GM12878 (cell line): ENCODE data around the gene AFAP1L2.

ENCODE experiments used
- ESRRA ChIP-seq: IDR thresholded peaks from 2 replicates; pipeline ENCODE4 v1.6.1; 2012; ENCODE audit warnings: mild to moderate bottlenecking, low read length, improper control_type of control experiment
- MEF2A ChIP-seq: IDR thresholded peaks from 2 replicates; pipeline ENCODE4 v1.6.1; 2011; ENCODE audit warnings: low read depth, mild to moderate bottlenecking, low read length, moderate library complexity; ENCODE audit not compliant: insufficient read depth
- MYC ChIP-seq: IDR thresholded peaks from 2 replicates; pipeline ENCODE4 v1.6.1; 2011; ENCODE audit warnings: mild to moderate bottlenecking, low read length, moderate library complexity, inconsistent platforms; ENCODE audit not compliant: insufficient read depth, insufficient replicate concordance, insufficient read length, severe bottlenecking
- POLR2A ChIP-seq: IDR thresholded peaks from 2 replicates; pipeline ENCODE4 v1.6.1; 2011; ENCODE audit warnings: low read depth, mild to moderate bottlenecking, low read length
- TF ChIP-seq, protein P1 (sequence below): fragments of 450-650 bp; IDR thresholded peaks from 2 replicates; pipeline ENCODE4 v1.6.1; 2017; ENCODE audit warnings: mild to moderate bottlenecking, moderate library complexity
- TF ChIP-seq, protein P2 (sequence below), 3 experiments: IDR thresholded peaks in 2 of 3; conservative IDR thresholded peaks in 1 of 3; 2 replicates each; pipeline ENCODE4 v1.5.1; 2011; ENCODE audit warnings: low read depth in 3 of 3, low read length in 3 of 3, mild to moderate bottlenecking in 3 of 3, control low read depth in 2 of 3, moderate library complexity in 2 of 3, inconsistent platforms in 1 of 3, mixed read lengths in 1 of 3; ENCODE audit not compliant: control insufficient read depth in 2 of 3, insufficient read depth in 1 of 3; ENCODE audit errors: extremely low read depth in 1 of 3
- TF ChIP-seq, protein P3 (sequence below): fragments of 450-650 bp; IDR thresholded peaks from 2 replicates; pipeline ENCODE4 v1.6.1; 2014; ENCODE audit warnings: mild to moderate bottlenecking
- TF ChIP-seq, protein P4 (sequence below): IDR thresholded peaks from 2 replicates; pipeline ENCODE4 v1.6.1; 2012; ENCODE audit warnings: improper control_type of control experiment, low read depth, low read length; ENCODE audit not compliant: insufficient replicate concordance

DNA sequence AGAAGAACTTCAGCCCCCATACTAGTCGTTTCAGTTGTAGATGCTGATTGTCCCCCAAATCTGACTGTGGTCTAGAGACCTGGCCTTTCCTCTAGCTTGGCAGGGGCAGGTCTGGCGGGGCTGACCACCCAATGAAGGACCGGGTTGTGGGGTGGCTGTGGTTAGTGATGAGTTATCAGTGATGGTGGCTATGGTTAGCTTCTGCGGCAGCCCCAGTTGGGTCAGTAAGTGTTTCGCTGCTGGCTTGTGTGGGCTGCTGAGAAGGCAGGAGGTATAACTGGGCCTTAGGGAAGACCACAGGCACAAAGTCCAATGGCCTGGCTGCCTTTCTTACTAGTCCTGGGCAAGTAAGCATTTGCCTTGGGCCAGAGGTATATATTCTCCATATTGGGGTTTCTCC lies 143.9 kb downstream of the AFAP1L2 start:
- TF ChIP-seq, protein P1, sequence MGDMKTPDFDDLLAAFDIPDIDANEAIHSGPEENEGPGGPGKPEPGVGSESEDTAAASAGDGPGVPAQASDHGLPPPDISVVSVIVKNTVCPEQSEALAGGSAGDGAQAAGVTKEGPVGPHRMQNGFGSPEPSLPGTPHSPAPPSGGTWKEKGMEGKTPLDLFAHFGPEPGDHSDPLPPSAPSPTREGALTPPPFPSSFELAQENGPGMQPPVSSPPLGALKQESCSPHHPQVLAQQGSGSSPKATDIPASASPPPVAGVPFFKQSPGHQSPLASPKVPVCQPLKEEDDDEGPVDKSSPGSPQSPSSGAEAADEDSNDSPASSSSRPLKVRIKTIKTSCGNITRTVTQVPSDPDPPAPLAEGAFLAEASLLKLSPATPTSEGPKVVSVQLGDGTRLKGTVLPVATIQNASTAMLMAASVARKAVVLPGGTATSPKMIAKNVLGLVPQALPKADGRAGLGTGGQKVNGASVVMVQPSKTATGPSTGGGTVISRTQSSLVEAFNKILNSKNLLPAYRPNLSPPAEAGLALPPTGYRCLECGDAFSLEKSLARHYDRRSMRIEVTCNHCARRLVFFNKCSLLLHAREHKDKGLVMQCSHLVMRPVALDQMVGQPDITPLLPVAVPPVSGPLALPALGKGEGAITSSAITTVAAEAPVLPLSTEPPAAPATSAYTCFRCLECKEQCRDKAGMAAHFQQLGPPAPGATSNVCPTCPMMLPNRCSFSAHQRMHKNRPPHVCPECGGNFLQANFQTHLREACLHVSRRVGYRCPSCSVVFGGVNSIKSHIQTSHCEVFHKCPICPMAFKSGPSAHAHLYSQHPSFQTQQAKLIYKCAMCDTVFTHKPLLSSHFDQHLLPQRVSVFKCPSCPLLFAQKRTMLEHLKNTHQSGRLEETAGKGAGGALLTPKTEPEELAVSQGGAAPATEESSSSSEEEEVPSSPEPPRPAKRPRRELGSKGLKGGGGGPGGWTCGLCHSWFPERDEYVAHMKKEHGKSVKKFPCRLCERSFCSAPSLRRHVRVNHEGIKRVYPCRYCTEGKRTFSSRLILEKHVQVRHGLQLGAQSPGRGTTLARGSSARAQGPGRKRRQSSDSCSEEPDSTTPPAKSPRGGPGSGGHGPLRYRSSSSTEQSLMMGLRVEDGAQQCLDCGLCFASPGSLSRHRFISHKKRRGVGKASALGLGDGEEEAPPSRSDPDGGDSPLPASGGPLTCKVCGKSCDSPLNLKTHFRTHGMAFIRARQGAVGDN, result no peak
- TF ChIP-seq POLR2A (no peak), MYC (no peak), ESRRA (no peak), MEF2A (no peak)
- TF ChIP-seq, protein P2, sequence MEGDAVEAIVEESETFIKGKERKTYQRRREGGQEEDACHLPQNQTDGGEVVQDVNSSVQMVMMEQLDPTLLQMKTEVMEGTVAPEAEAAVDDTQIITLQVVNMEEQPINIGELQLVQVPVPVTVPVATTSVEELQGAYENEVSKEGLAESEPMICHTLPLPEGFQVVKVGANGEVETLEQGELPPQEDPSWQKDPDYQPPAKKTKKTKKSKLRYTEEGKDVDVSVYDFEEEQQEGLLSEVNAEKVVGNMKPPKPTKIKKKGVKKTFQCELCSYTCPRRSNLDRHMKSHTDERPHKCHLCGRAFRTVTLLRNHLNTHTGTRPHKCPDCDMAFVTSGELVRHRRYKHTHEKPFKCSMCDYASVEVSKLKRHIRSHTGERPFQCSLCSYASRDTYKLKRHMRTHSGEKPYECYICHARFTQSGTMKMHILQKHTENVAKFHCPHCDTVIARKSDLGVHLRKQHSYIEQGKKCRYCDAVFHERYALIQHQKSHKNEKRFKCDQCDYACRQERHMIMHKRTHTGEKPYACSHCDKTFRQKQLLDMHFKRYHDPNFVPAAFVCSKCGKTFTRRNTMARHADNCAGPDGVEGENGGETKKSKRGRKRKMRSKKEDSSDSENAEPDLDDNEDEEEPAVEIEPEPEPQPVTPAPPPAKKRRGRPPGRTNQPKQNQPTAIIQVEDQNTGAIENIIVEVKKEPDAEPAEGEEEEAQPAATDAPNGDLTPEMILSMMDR (IDR thresholded peaks at IDR 0.05 in 2 of 3, conservative IDR thresholded peaks at IDR 0.05 in 1 of 3; ENCODE audit: control insufficient read depth in 2 of 3, extremely low read depth in 1 of 3, insufficient read depth in 1 of 3, low read depth in 3 of 3, low read length in 3 of 3), result no peak
- TF ChIP-seq, protein P3, sequence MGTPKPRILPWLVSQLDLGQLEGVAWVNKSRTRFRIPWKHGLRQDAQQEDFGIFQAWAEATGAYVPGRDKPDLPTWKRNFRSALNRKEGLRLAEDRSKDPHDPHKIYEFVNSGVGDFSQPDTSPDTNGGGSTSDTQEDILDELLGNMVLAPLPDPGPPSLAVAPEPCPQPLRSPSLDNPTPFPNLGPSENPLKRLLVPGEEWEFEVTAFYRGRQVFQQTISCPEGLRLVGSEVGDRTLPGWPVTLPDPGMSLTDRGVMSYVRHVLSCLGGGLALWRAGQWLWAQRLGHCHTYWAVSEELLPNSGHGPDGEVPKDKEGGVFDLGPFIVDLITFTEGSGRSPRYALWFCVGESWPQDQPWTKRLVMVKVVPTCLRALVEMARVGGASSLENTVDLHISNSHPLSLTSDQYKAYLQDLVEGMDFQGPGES, result no peak
- TF ChIP-seq, protein P4, sequence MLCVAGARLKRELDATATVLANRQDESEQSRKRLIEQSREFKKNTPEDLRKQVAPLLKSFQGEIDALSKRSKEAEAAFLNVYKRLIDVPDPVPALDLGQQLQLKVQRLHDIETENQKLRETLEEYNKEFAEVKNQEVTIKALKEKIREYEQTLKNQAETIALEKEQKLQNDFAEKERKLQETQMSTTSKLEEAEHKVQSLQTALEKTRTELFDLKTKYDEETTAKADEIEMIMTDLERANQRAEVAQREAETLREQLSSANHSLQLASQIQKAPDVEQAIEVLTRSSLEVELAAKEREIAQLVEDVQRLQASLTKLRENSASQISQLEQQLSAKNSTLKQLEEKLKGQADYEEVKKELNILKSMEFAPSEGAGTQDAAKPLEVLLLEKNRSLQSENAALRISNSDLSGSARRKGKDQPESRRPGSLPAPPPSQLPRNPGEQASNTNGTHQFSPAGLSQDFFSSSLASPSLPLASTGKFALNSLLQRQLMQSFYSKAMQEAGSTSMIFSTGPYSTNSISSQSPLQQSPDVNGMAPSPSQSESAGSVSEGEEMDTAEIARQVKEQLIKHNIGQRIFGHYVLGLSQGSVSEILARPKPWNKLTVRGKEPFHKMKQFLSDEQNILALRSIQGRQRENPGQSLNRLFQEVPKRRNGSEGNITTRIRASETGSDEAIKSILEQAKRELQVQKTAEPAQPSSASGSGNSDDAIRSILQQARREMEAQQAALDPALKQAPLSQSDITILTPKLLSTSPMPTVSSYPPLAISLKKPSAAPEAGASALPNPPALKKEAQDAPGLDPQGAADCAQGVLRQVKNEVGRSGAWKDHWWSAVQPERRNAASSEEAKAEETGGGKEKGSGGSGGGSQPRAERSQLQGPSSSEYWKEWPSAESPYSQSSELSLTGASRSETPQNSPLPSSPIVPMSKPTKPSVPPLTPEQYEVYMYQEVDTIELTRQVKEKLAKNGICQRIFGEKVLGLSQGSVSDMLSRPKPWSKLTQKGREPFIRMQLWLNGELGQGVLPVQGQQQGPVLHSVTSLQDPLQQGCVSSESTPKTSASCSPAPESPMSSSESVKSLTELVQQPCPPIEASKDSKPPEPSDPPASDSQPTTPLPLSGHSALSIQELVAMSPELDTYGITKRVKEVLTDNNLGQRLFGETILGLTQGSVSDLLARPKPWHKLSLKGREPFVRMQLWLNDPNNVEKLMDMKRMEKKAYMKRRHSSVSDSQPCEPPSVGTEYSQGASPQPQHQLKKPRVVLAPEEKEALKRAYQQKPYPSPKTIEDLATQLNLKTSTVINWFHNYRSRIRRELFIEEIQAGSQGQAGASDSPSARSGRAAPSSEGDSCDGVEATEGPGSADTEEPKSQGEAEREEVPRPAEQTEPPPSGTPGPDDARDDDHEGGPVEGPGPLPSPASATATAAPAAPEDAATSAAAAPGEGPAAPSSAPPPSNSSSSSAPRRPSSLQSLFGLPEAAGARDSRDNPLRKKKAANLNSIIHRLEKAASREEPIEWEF, result no peak
